HL-60/S4 (cell line): ENCODE measurements around the gene RGCC.

Source experiments
- in situ Hi-C: fragments of 300-500 bp; cut with MboI; formaldehyde crosslinking; loops from 2 replicates; pipeline ENCODE4 v1.14.3; 2022; ENCODE audit warnings: low sequenced_read_pairs

RGCC gene

GRCh38 chr13:41452462-41452861 is 4.9 kb upstream of the RGCC start:
- in situ Hi-C loops: no loop called here

GRCh38 chr13:41453620-41454019 is 3.7 kb upstream of the RGCC start:
- in situ Hi-C loops: no loop called here

GRCh38 chr13:41454170-41454569 is 3.2 kb upstream of the RGCC start:
- in situ Hi-C loops: no loop called here

- in situ Hi-C loops: no loop called here
These were observed 1.5 kb upstream of the RGCC start for GRCh38 chr13:41455725-41456419.

GRCh38 chr13:41457589-41458186 is 338 bp downstream of the RGCC start:
- in situ Hi-C loops: no loop called here

- in situ Hi-C loops: no loop called here
These were observed 924 bp downstream of the RGCC start for GRCh38 chr13:41458187-41458760.

- in situ Hi-C loops: no loop called here
These were observed 1.5 kb downstream of the RGCC start for GRCh38 chr13:41458761-41459431.

GRCh38 chr13:41459432-41460073 is 2.2 kb downstream of the RGCC start:
- in situ Hi-C loops: no loop called here

- in situ Hi-C loops: no loop called here
These were observed 2.7 kb downstream of the RGCC start for GRCh38 chr13:41460074-41460465.

- in situ Hi-C loops: no loop called here
These were observed 3.6 kb downstream of the RGCC start for GRCh38 chr13:41460930-41461329.

GRCh38 chr13:41461527-41462139 is 4.3 kb downstream of the RGCC start:
- in situ Hi-C loops: no loop called here

GRCh38 chr13:41462427-41462826 is 5.1 kb downstream of the RGCC start:
- in situ Hi-C loops: no loop called here

GRCh38 chr13:41463838-41464602 is 6.7 kb downstream of the RGCC start:
- in situ Hi-C loops: no loop called here

GRCh38 chr13:41465241-41465847 is 8.0 kb downstream of the RGCC start:
- in situ Hi-C loops: no loop called here

GRCh38 chr13:41465898-41466320 is 8.6 kb downstream of the RGCC start:
- in situ Hi-C loops: no loop called here

- in situ Hi-C loops: no loop called here
These were observed 10.1 kb downstream of the RGCC start for GRCh38 chr13:41467425-41467945.

GRCh38 chr13:41468631-41469030 is 11.3 kb downstream of the RGCC start:
- in situ Hi-C loops: no loop called here

GRCh38 chr13:41470196-41470595 is 12.8 kb downstream of the RGCC start:
- in situ Hi-C loops: no loop called here

GRCh38 chr13:41471785-41472184 is 14.4 kb downstream of the RGCC start:
- in situ Hi-C loops: no loop called here

- in situ Hi-C loops: no loop called here
These were observed 29.9 kb downstream of the RGCC start for GRCh38 chr13:41487222-41487621.
